ENCODE results near the gene HRG.

Gene HRG

GRCh38 chr3:186648851-186649250 lies 17.0 kb upstream of the HRG start:
- H3K4me3 Mint-ChIP-seq: no peak overlapping the region
- no peaks in the 10 kb centered on the region for H3K36me3 Mint-ChIP-seq (ENCODE audit: low read depth)
- no peak overlapping the region for H3K27ac Mint-ChIP-seq
- peaks cover 7% of the 10 kb centered on the region for H3K27me3 Mint-ChIP-seq
- DNase-seq: no peak
- no peaks in the 10 kb centered on the region for H3K9me3 Mint-ChIP-seq
- H3K4me1 Mint-ChIP-seq (ENCODE audit: low read depth): peaks cover 9% of the 10 kb centered on the region

GRCh38 chr3:186651678-186652215 lies 14.1 kb upstream of the HRG start:
- Mint-ChIP-seq H3K36me3 (ENCODE audit: low read depth) (no peaks in the 10 kb centered on the region), H3K4me3 (no peak overlapping the region), H3K27ac (no peak overlapping the region), H3K9me3 (no peaks in the 10 kb centered on the region), H3K4me1 (ENCODE audit: low read depth) (no peaks in the 10 kb centered on the region), H3K27me3 (peaks cover 16% of the 10 kb centered on the region)
- no peak for DNase-seq

GRCh38 chr3:186653080-186653707 lies 12.6 kb upstream of the HRG start:
- H3K4me1 Mint-ChIP-seq (ENCODE audit: low read depth): no peaks in the 10 kb centered on the region
- H3K4me3 Mint-ChIP-seq: no peak overlapping the region
- no peaks in the 10 kb centered on the region for H3K9me3 Mint-ChIP-seq
- DNase-seq: no peak
- no peak overlapping the region for H3K27ac Mint-ChIP-seq
- no peaks in the 10 kb centered on the region for H3K36me3 Mint-ChIP-seq (ENCODE audit: low read depth)
- peaks cover 15% of the 10 kb centered on the region for H3K27me3 Mint-ChIP-seq

- H3K4me1 Mint-ChIP-seq (ENCODE audit: low read depth): no peaks in the 10 kb centered on the region
- peaks cover 16% of the 10 kb centered on the region for H3K27me3 Mint-ChIP-seq
- H3K36me3 Mint-ChIP-seq (ENCODE audit: low read depth): no peaks in the 10 kb centered on the region
- H3K4me3 Mint-ChIP-seq: no peak overlapping the region
- no peak for DNase-seq
- H3K9me3 Mint-ChIP-seq: no peaks in the 10 kb centered on the region
- no peak overlapping the region for H3K27ac Mint-ChIP-seq
Observed at GRCh38 chr3:186653984-186654383, 11.8 kb upstream of the HRG start.

- Mint-ChIP-seq H3K4me1 (ENCODE audit: low read depth) (peaks cover 4% of the 10 kb centered on the region), H3K27ac (no peak overlapping the region), H3K27me3 (peaks cover 40% of the 10 kb centered on the region), H3K4me3 (no peak overlapping the region), H3K36me3 (ENCODE audit: low read depth) (no peaks in the 10 kb centered on the region), H3K9me3 (no peaks in the 10 kb centered on the region)
- DNase-seq: no peak
Observed at GRCh38 chr3:186663361-186664118, 2.3 kb upstream of the HRG start.

- Mint-ChIP-seq H3K27me3 (peaks cover 37% of the 10 kb centered on the region), H3K9me3 (no peaks in the 10 kb centered on the region), H3K27ac (no peak overlapping the region), H3K36me3 (ENCODE audit: low read depth) (no peaks in the 10 kb centered on the region), H3K4me1 (ENCODE audit: low read depth) (peaks cover 8% of the 10 kb centered on the region), H3K4me3 (no peak overlapping the region)
- DNase-seq: no peak
Observed at GRCh38 chr3:186664119-186664495, 1.7 kb upstream of the HRG start.

- H3K27me3 Mint-ChIP-seq: peaks cover 33% of the 10 kb centered on the region
- no peaks in the 10 kb centered on the region for H3K36me3 Mint-ChIP-seq (ENCODE audit: low read depth)
- H3K4me1 Mint-ChIP-seq (ENCODE audit: low read depth): peaks cover 12% of the 10 kb centered on the region
- H3K27ac Mint-ChIP-seq: no peak overlapping the region
- no peak overlapping the region for H3K4me3 Mint-ChIP-seq
- no peaks in the 10 kb centered on the region for H3K9me3 Mint-ChIP-seq
- DNase-seq: no peak
Observed at GRCh38 chr3:186664506-186664905, 1.3 kb upstream of the HRG start.

- peaks cover 45% of the 10 kb centered on the region for H3K27me3 Mint-ChIP-seq
- no peaks in the 10 kb centered on the region for H3K9me3 Mint-ChIP-seq
- no peak overlapping the region for H3K27ac Mint-ChIP-seq
- no peaks in the 10 kb centered on the region for H3K36me3 Mint-ChIP-seq (ENCODE audit: low read depth)
- no peak for DNase-seq
- peaks cover 19% of the 10 kb centered on the region for H3K4me1 Mint-ChIP-seq (ENCODE audit: low read depth)
- H3K4me3 Mint-ChIP-seq: no peak overlapping the region
Observed at GRCh38 chr3:186668426-186668825, 2.6 kb downstream of the HRG start.

GRCh38 chr3:186669378-186670084 lies 3.7 kb downstream of the HRG start:
- H3K27me3 Mint-ChIP-seq: peaks cover 44% of the 10 kb centered on the region
- DNase-seq: no peak
- H3K4me3 Mint-ChIP-seq: no peak overlapping the region
- H3K4me1 Mint-ChIP-seq (ENCODE audit: low read depth): peaks cover 19% of the 10 kb centered on the region
- no peaks in the 10 kb centered on the region for H3K36me3 Mint-ChIP-seq (ENCODE audit: low read depth)
- H3K27ac Mint-ChIP-seq: peak overlapping the region; percentile 27
- H3K9me3 Mint-ChIP-seq: no peaks in the 10 kb centered on the region

GRCh38 chr3:186670155-186670554 lies 4.3 kb downstream of the HRG start:
- no peaks in the 10 kb centered on the region for H3K36me3 Mint-ChIP-seq (ENCODE audit: low read depth)
- peaks cover 47% of the 10 kb centered on the region for H3K27me3 Mint-ChIP-seq
- no peaks in the 10 kb centered on the region for H3K9me3 Mint-ChIP-seq
- no peak overlapping the region for H3K4me3 Mint-ChIP-seq
- DNase-seq: no peak
- H3K4me1 Mint-ChIP-seq (ENCODE audit: low read depth): peaks cover 19% of the 10 kb centered on the region
- H3K27ac Mint-ChIP-seq: no peak overlapping the region

GRCh38 chr3:186671051-186671450 lies 5.2 kb downstream of the HRG start:
- peaks cover 19% of the 10 kb centered on the region for H3K4me1 Mint-ChIP-seq (ENCODE audit: low read depth)
- H3K36me3 Mint-ChIP-seq (ENCODE audit: low read depth): no peaks in the 10 kb centered on the region
- no peak overlapping the region for H3K4me3 Mint-ChIP-seq
- DNase-seq: no peak
- H3K9me3 Mint-ChIP-seq: no peaks in the 10 kb centered on the region
- peaks cover 40% of the 10 kb centered on the region for H3K27me3 Mint-ChIP-seq
- no peak overlapping the region for H3K27ac Mint-ChIP-seq

GRCh38 chr3:186678604-186679003 lies 12.8 kb downstream of the HRG start:
- no peak for DNase-seq
- Mint-ChIP-seq H3K27ac (no peak overlapping the region), H3K36me3 (ENCODE audit: low read depth) (no peaks in the 10 kb centered on the region), H3K9me3 (no peaks in the 10 kb centered on the region), H3K27me3 (peaks cover 62% of the 10 kb centered on the region), H3K4me1 (ENCODE audit: low read depth) (no peaks in the 10 kb centered on the region), H3K4me3 (no peak overlapping the region)

GRCh38 chr3:186679151-186679550 lies 13.3 kb downstream of the HRG start:
- no peak for DNase-seq
- Mint-ChIP-seq H3K27ac (no peak overlapping the region), H3K36me3 (ENCODE audit: low read depth) (no peaks in the 10 kb centered on the region), H3K9me3 (no peaks in the 10 kb centered on the region), H3K27me3 (peaks cover 61% of the 10 kb centered on the region), H3K4me1 (ENCODE audit: low read depth) (no peaks in the 10 kb centered on the region), H3K4me3 (no peak overlapping the region)

- Mint-ChIP-seq H3K27ac (no peak overlapping the region), H3K27me3 (peaks cover 65% of the 10 kb centered on the region), H3K9me3 (peaks cover 10% of the 10 kb centered on the region), H3K36me3 (ENCODE audit: low read depth) (no peaks in the 10 kb centered on the region), H3K4me1 (ENCODE audit: low read depth) (no peaks in the 10 kb centered on the region), H3K4me3 (no peak overlapping the region)
- no peak for DNase-seq
Observed at GRCh38 chr3:186680869-186681268, 15.1 kb downstream of the HRG start.

GRCh38 chr3:186682812-186683211 lies 17.0 kb downstream of the HRG start:
- Mint-ChIP-seq H3K4me1 (ENCODE audit: low read depth) (no peaks in the 10 kb centered on the region), H3K36me3 (ENCODE audit: low read depth) (no peaks in the 10 kb centered on the region), H3K9me3 (peaks cover 14% of the 10 kb centered on the region), H3K4me3 (no peak overlapping the region), H3K27ac (no peak overlapping the region), H3K27me3 (peaks cover 64% of the 10 kb centered on the region)
- no peak for DNase-seq
